HG02981 (cell line): Measurements from ENCODE around the gene SLC12A1.
A peak's percentile ranks its signal among the peaks of the same experiment; 100 is the strongest.

ENCODE experiments used
- ATAC-seq: cut with Tn5 transposase; IDR thresholded peaks from one replicate; pipeline ENCODE4 v1.9.1; 2021; ENCODE audit warnings: mild to moderate bottlenecking, moderate library complexity; ENCODE audit not compliant: unreplicated experiment

Gene SLC12A1

GRCh38 chr15:48242015-48242414, 35.9 kb downstream of the SLC12A1 start:
- no peak for ATAC-seq

- no peak for ATAC-seq
Measured at GRCh38 chr15:48242535-48242934, 36.4 kb downstream of the SLC12A1 start.

GRCh38 chr15:48244921-48245320, 38.8 kb downstream of the SLC12A1 start:
- ATAC-seq: no peak

- ATAC-seq: no peak
Measured at GRCh38 chr15:48248414-48248813, 42.3 kb downstream of the SLC12A1 start.

- peak; percentile 54 for ATAC-seq
Measured at GRCh38 chr15:48250640-48251076, 44.6 kb downstream of the SLC12A1 start.

- no peak for ATAC-seq
Measured at GRCh38 chr15:48253172-48253571, 47.1 kb downstream of the SLC12A1 start.

GRCh38 chr15:48265135-48265534, 59.0 kb downstream of the SLC12A1 start:
- no peak for ATAC-seq

GRCh38 chr15:48266024-48266689, 60.1 kb downstream of the SLC12A1 start:
- ATAC-seq: no peak

- no peak for ATAC-seq
Measured at GRCh38 chr15:48267766-48268165, 61.7 kb downstream of the SLC12A1 start.

- no peak for ATAC-seq
Measured at GRCh38 chr15:48273049-48273448, 66.9 kb downstream of the SLC12A1 start.

- ATAC-seq: no peak
Measured at GRCh38 chr15:48278666-48279065, 72.6 kb downstream of the SLC12A1 start.

GRCh38 chr15:48279608-48280007, 73.5 kb downstream of the SLC12A1 start:
- ATAC-seq: no peak

- no peak for ATAC-seq
Measured at GRCh38 chr15:48281674-48282073, 75.6 kb downstream of the SLC12A1 start.

GRCh38 chr15:48282216-48282615, 76.1 kb downstream of the SLC12A1 start:
- ATAC-seq: no peak

GRCh38 chr15:48283396-48284145, 77.5 kb downstream of the SLC12A1 start:
- ATAC-seq: no peak

- ATAC-seq: peak; percentile 67
Measured at GRCh38 chr15:48285329-48286214, 79.5 kb downstream of the SLC12A1 start.

- ATAC-seq: no peak
Measured at GRCh38 chr15:48289628-48290027, 83.5 kb downstream of the SLC12A1 start.

GRCh38 chr15:48292458-48292857, 86.4 kb downstream of the SLC12A1 start:
- ATAC-seq: no peak

GRCh38 chr15:48297668-48298067, 91.6 kb downstream of the SLC12A1 start:
- ATAC-seq: no peak

- no peak for ATAC-seq
Measured at GRCh38 chr15:48298914-48299313, 92.8 kb downstream of the SLC12A1 start.

- no peak for ATAC-seq
Measured at GRCh38 chr15:48300038-48300437, 93.9 kb downstream of the SLC12A1 start.
